Transverse colon (tissue), 4 donors: ENCODE data around the gene CGREF1. TPM values are rescaled to one million over a fixed set of nuclear protein-coding genes. Genes with fewer than 3 reads are reported as not detected.
A peak's percentile ranks its signal among the peaks of the same experiment; 100 is the strongest.

Source experiments
- DNase-seq: peaks from one replicate; pipeline ENCODE4 v3.0.0-alpha.2; 2019
- H3K27ac ChIP-seq, 4 donors: fragments of 200-600 bp; sonication (generic); 2 replicates each; pipeline ENCODE4 v1.5.1; 2016 to 2018; ENCODE audit warnings: inconsistent platforms in 4 of 4
- H3K27me3 ChIP-seq: fragments of 200-600 bp; sonication (generic); 2 replicates; pipeline ENCODE4 v1.5.1; 2017; ENCODE audit warnings: inconsistent platforms
- H3K36me3 ChIP-seq, 4 donors: fragments of 200-600 bp; sonication (generic); 2 replicates each; pipeline ENCODE4 v1.5.1; 2017 to 2019; ENCODE audit warnings: inconsistent platforms in 4 of 4
- H3K4me1 ChIP-seq, 4 donors: fragments of 200-600 bp; sonication (generic); 2 replicates each; pipeline ENCODE4 v1.5.1; 2017 to 2020; ENCODE audit warnings: inconsistent platforms in 4 of 4
- H3K4me3 ChIP-seq, 4 donors: fragments of 200-600 bp; sonication (generic); 1 replicate in 1 of 4; 2 replicates in 3 of 4; pipeline versions ENCODE4 v1.5.1 to v1.6.1; 2017 to 2019; ENCODE audit warnings: inconsistent platforms in 4 of 4
- H3K9me3 ChIP-seq, 2 donors: fragments of 200-600 bp; sonication (generic); 2 replicates each; pipeline ENCODE4 v1.5.1; 2017 to 2019; ENCODE audit warnings: inconsistent platforms in 2 of 2
- CTCF ChIP-seq, 5 experiments: fragments of 200-600 bp in 3 of 5; fragments of 450-650 bp in 2 of 5; sonication (generic) in 3 of 5; IDR thresholded peaks; 1 replicate in 2 of 5; 2 replicates in 3 of 5; pipeline ENCODE4 v1.5.1; 2016 to 2017; ENCODE audit warnings: antibody characterized with exemption in 5 of 5, inconsistent platforms in 3 of 5, mild to moderate bottlenecking in 2 of 5, moderate library complexity in 1 of 5
- EP300 ChIP-seq: sonication (generic); formaldehyde crosslinking; IDR thresholded peaks from one replicate; pipeline ENCODE4 v1.6.1; 2017; ENCODE audit warnings: antibody characterized with exemption, low read depth
- POLR2A ChIP-seq: fragments of 450-650 bp; IDR thresholded peaks from one replicate; pipeline ENCODE4 v1.6.1; 2016; ENCODE audit warnings: antibody characterized with exemption, mild to moderate bottlenecking, moderate library complexity
- POLR2AphosphoS5 ChIP-seq, 3 donors: sonication (generic); formaldehyde crosslinking; IDR thresholded peaks; one replicate each; pipeline ENCODE4 v1.6.1; 2016; ENCODE audit warnings: antibody characterized with exemption in 3 of 3
- WGBS, 2 donors: methylation state at CpG; one replicate each; pipeline ENCODE4 v1.1.5; 2018; ENCODE audit warnings: low coverage in 1 of 2; 5-methylcytosine and 5-hydroxymethylcytosine counted together
- in situ Hi-C, 4 donors: fragments of 200-750 bp; cut with MboI; loops; one replicate each; pipeline versions ENCODE4 v1.15.0 to v1.15.1; 2017; ENCODE audit warnings: low sequenced_read_pairs in 3 of 4, low pct_ligation_motif_present in 1 of 4, low pct_unique_long_range_greater_than_20kb in 1 of 4
- intact Hi-C: fragments of 100-400 bp; cut with DNase I; formaldehyde crosslinking; loops from one replicate; pipeline ENCODE4 v1.15.1; 2023; ENCODE audit warnings: low total_unique reads
- total RNA-seq, 4 donors: library from RNA; depleted of rRNA; stranded (reverse); fragments of >200 nt; gene quantifications; one replicate each; pipeline ENCODE4 v1.1.0, GENCODE V29; 2016

The CGREF1 gene
- total RNA-seq, 4 donors from 2014 or later, result 0.27 to 4.9 (median 1.1) TPM; not detected in 1

DNA sequence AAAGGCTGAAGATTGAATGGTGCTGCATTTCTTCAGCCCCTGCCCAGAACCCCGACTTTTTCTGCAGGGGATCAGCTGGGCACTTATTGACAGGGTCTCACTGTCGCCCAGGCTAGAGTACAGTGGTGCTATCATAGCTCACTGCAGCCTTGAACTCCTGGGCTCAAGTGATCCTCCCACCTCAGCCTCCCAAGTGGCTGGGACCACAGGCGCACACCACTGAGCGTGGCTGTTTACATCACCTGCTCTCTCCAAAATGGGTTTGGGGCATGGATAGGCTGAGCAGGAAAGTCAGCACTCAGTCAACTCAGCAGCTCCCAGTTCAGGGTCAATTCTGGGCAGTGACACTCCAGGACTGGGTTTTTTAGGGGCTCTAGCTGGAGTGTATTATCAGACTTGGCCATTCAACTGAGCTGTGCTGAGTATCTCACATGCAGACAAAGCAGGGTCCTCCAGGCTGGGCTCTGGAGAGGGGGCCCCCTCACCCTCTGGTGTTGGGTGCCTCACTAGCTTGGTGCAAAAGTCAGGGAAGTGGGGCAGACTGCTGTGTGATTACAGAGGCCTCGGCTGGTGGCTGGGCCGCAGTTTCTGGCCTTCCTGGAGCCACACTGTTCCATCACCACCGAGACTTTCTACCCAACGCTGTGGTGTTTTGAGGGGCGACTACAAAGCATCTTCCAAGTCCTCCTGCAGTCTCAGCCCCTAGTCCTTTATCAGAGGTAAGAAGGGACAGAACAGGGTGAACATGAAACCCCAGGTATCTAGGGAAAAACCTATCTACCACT is 9.1 kb upstream of the CGREF1 start:
- in situ Hi-C loops (no loop called here), intact Hi-C loops (no loop called here)
- no peak for TF ChIP-seq CTCF (IDR thresholded peaks at IDR 0.05)
- no peak for TF ChIP-seq EP300
- no peak for TF ChIP-seq POLR2AphosphoS5 (IDR thresholded peaks at IDR 0.05)
- TF ChIP-seq POLR2A, result no peak
- Histone ChIP-seq H3K27ac (no peak overlapping the region), H3K4me3 (no peak overlapping the region), H3K4me1 (peaks cover 1 to 17% (median 11%) of the 10 kb centered on the region in 4 donors), H3K27me3 (no peaks in the 10 kb centered on the region), H3K36me3 (peaks cover 0 to 19% (median 4%) of the 10 kb centered on the region in 4 donors), H3K9me3 (no peaks in the 10 kb centered on the region)
- no peak for DNase-seq
- 93% methylated on average over 9 of the region's 9 CpGs; no CpG with 5 or more reads in 1 of the 2 donors for WGBS, 2 donors

DNA sequence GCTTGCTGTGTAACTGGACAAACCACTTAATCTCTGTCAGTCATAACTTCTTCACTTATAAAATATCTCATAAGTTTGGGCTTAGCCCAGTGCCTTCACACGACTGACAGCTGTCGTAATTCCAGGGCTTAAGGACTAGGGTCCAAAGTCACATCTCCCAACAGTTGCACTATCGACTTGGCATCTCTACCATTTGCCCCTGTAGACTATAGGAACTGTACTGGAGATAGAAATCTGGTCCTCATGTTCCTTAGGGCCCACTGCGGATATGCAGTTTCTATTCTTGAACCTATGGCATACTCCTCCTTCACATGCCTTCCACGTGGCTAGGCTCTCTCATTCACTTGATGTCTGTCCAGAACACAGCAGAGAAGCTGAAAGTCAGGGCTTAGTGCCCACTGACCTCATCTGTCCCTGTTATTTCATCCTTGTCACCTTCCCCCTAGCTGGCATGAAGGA is 7.4 kb upstream of the CGREF1 start:
- Histone ChIP-seq H3K27me3 (peaks cover under 1% of the 10 kb centered on the region), H3K4me1 (peaks cover 0 to 9% (median 6%) of the 10 kb centered on the region in 4 donors), H3K27ac (no peak overlapping the region), H3K4me3 (no peak overlapping the region), H3K9me3 (no peaks in the 10 kb centered on the region), H3K36me3 (peaks cover 0 to 8% (median 0%) of the 10 kb centered on the region in 4 donors)
- WGBS, 2 donors, result 52 to 60% methylated on average over 2 to 5 of the region's 5 CpGs
- DNase-seq, result no peak
- in situ Hi-C loops (no loop called here), intact Hi-C loops (no loop called here)
- TF ChIP-seq EP300 (no peak), POLR2AphosphoS5 (IDR thresholded peaks at IDR 0.05) (no peak), CTCF (IDR thresholded peaks at IDR 0.05) (no peak), POLR2A (no peak)

DNA sequence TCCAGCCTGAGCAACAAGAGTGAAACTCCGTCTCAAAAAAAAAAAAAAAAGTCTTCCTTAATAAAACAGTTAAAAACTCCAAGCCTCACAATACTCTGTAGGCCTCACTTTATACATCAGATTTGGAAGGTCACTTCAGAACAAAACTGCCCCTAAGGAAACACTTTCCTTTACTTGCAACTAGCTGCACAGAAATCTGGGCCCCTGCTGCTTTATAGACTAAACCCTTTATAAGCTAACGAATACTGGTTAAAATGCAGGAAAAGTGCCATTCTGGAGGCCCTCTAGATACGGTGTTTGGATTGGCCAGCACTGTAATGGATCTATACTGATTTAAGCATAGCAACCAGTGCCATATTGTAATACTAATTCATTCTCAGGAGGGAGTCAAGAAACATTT is 6.2 kb upstream of the CGREF1 start:
- no peaks in the 10 kb centered on the region for H3K36me3 ChIP-seq
- H3K9me3 ChIP-seq, result no peaks in the 10 kb centered on the region
- peaks cover 11% of the 10 kb centered on the region for H3K27me3 ChIP-seq
- in situ Hi-C loops (no loop called here), intact Hi-C loops (no loop called here)
- H3K4me3 ChIP-seq, result no peak overlapping the region
- H3K4me1 ChIP-seq, result peaks cover 0 to 9% (median 6%) of the 10 kb centered on the region in 4 donors
- no peak for DNase-seq
- no peak overlapping the region for H3K27ac ChIP-seq
- TF ChIP-seq POLR2AphosphoS5 (IDR thresholded peaks at IDR 0.05) (no peak), POLR2A (no peak)
- 67 to 93% methylated on average over 1 to 3 of the region's 3 CpGs for WGBS, 2 donors

DNA sequence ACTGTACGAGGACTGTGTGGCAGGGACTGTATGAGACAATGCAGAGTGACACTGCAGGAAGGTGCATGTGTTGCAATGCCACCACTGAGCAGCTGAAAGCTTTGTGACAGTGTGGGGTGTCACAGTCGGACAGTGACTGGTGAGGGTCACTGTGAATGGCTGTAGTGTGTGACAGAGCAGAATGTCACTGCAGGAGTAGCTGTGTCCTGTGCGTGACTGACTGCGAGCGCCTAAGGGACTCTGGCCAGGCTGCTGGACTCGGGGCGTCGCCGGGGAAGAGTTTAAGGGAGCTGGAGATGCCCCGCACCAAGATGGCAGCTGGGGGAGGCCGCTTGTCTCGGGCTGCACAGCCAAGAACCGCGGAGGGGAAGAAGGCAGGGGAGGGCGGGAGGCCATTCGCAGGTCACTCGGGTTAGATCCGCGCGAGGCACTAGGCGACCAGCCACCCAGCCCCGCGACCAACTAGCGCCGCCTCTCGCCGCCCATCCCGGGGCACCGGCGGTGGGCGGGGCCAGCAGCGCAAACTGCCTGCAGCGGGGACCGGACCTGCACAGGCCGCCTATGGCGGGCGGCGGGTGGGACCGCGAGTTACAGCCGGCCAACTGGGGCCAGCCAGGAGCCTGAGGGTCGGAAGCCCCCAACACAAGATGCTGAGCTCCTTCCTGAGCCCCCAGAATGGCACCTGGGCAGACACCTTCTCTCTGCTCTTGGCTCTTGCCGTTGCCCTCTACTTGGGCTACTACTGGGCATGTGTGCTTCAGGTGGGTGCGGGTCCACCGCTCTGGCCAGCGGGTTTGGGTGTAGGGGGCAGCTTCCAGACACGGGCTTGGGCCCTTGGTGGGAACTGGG is 4.6 kb upstream of the CGREF1 start, which contains the start of gene ABHD1:
Gene ABHD1, plus strand, starts transcription at position 514 of the 849 bp plus-strand sequence. Its CDS starts 134 bp downstream, at position 648.
- Histone ChIP-seq H3K27me3 (peaks cover 27% of the 10 kb centered on the region), H3K4me1 (peaks cover 1 to 10% (median 8%) of the 10 kb centered on the region in 4 donors), H3K36me3 (no peaks in the 10 kb centered on the region), H3K27ac (peak within 1 kb of the TSS in 3 of 4 donors; percentile 7 to 38 (median 8)), H3K9me3 (no peaks in the 10 kb centered on the region), H3K4me3 (peak within 1 kb of the TSS; percentile 3 to 61 (median 40))
- no peak for TF ChIP-seq CTCF (IDR thresholded peaks at IDR 0.05)
- TF ChIP-seq EP300, result no peak
- TF ChIP-seq POLR2A, result peak; percentile 32
- in situ Hi-C loops, result loop anchor here in 1 of 4 donors (25.0 kb wide), 1 partner anchor 89 kb away; the partner anchor contains the start of genes ATRAID, CAD and SLC5A6
- peak; percentile 77 for DNase-seq
- intact Hi-C loops, result no loop called here
- WGBS, 2 donors, result 6 to 55% methylated on average over 2 to 37 of the region's 47 CpGs
